IPS-15b (cell line): ENCODE measurements around the gene SURF2.

ENCODE experiments used
- H3K27me3 ChIP-seq: one replicate; pipeline ENCODE4 v1.6.1; 2013; ENCODE audit warnings: low read length; ENCODE audit not compliant: control insufficient read depth, insufficient read depth
- H3K36me3 ChIP-seq: one replicate; pipeline ENCODE4 v1.6.1; 2013; ENCODE audit warnings: low read length; ENCODE audit not compliant: control insufficient read depth, insufficient read depth
- H3K4me1 ChIP-seq: one replicate; pipeline ENCODE4 v1.6.1; 2013; ENCODE audit warnings: mild to moderate bottlenecking, low read length; ENCODE audit not compliant: control insufficient read depth, insufficient read depth
- H3K4me3 ChIP-seq: one replicate; pipeline ENCODE4 v1.5.1; 2013; ENCODE audit warnings: low read depth, low read length
- H3K9ac ChIP-seq: one replicate; pipeline ENCODE4 v1.6.1; 2013; ENCODE audit warnings: low read depth, mild to moderate bottlenecking, low read length
- H3K9me3 ChIP-seq: one replicate; pipeline ENCODE4 v1.6.1; 2013; ENCODE audit warnings: mild to moderate bottlenecking, low read length; ENCODE audit not compliant: control insufficient read depth, insufficient read depth

The SURF2 gene

DNA sequence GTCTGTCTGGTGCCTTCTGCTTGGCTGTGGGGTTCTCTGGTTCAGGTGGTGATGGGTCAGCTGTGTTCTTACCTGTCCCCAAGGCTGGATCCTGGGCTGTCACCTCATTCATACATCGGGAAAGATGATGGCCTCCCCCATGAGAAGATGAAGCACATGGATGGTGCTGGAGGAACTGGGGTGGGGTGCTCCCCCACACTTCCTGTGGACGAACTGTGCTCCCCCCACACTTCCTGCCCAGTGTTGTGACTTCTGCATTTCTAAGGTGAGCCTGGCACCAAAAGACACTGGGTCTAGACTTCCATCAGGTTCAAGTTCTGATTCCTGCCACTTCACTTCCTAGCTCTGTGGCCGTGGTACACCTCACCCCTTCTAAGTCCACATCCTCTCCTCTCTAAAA lies 16.1 kb upstream of the SURF2 start:
- H3K27me3 ChIP-seq = no peaks in the 10 kb centered on the region
- H3K4me3 ChIP-seq = no peak overlapping the region
- H3K9me3 ChIP-seq = no peaks in the 10 kb centered on the region
- no peaks in the 10 kb centered on the region for H3K4me1 ChIP-seq
- no peak overlapping the region for H3K9ac ChIP-seq
- peaks cover 51% of the 10 kb centered on the region for H3K36me3 ChIP-seq

- Histone ChIP-seq H3K36me3 (peaks cover 58% of the 10 kb centered on the region), H3K9me3 (no peaks in the 10 kb centered on the region), H3K9ac (no peak overlapping the region), H3K4me3 (no peak overlapping the region), H3K27me3 (no peaks in the 10 kb centered on the region), H3K4me1 (no peaks in the 10 kb centered on the region)
Observed at GRCh38 chr9:133340916-133341315, 15.4 kb upstream of the SURF2 start.

DNA sequence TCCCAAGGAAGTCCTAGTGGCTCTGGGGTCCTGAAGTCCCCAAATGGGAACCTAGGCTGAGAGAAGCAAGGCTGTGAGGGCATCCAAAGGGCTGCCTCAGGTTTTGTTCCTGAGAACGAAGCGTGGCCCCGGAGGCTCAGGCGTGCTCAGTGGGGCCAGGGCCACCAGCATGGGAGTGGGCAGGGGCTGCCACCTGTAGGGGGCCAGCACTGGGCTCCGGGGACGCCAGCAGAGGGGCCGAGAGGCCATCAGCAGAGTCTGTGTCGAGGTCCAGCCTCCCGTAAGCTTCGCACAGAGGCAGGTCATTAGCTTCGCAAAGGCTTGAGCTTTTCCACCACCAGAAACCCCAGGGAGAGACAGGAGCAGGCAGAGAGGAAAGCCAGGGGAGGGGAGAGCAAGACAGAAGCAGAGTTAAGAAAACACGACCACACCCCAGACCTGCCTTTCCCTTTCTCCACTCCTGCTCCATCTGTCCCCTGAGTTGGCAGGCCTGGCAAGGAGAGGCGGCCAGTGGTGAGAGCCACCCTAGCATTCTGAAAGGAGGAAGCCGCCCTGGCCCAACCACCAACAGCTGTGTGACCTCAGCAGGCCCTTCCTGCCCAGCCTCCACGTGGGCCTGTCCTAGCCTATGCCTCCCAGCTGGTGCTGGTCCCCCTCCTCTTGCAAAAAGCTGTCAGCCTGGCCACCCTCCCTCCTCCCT lies 14.8 kb upstream of the SURF2 start:
- Histone ChIP-seq H3K27me3 (no peaks in the 10 kb centered on the region), H3K36me3 (peaks cover 63% of the 10 kb centered on the region), H3K9ac (no peak overlapping the region), H3K4me1 (no peaks in the 10 kb centered on the region), H3K4me3 (no peak overlapping the region), H3K9me3 (no peaks in the 10 kb centered on the region)

- H3K36me3 ChIP-seq = peaks cover 63% of the 10 kb centered on the region
- no peak overlapping the region for H3K9ac ChIP-seq
- no peaks in the 10 kb centered on the region for H3K4me1 ChIP-seq
- H3K9me3 ChIP-seq = no peaks in the 10 kb centered on the region
- no peaks in the 10 kb centered on the region for H3K27me3 ChIP-seq
- H3K4me3 ChIP-seq = no peak overlapping the region
Observed at GRCh38 chr9:133342069-133342406, 14.3 kb upstream of the SURF2 start.

DNA sequence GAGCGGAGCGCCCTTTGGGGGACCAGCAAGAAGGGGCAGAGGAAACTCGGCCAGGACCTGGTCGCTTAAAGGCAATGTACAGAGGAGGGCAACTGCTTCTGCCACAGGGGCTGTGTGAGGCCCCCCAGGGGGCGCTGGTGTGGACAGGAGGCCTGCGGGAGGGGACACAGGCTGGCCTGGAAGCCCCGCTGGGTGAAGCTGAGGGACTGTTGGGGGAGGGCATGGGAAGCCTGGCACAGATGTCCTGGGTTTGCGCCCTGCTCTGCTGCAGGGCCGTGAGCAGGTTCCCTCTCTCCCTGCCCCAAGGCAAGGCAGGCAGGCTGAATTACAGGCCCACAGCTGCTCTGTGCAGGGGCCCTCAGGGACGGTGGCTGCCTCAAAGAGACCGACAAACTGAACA lies 13.8 kb upstream of the SURF2 start:
- H3K36me3 ChIP-seq = peaks cover 63% of the 10 kb centered on the region
- no peaks in the 10 kb centered on the region for H3K9me3 ChIP-seq
- no peak overlapping the region for H3K4me3 ChIP-seq
- no peaks in the 10 kb centered on the region for H3K27me3 ChIP-seq
- no peaks in the 10 kb centered on the region for H3K4me1 ChIP-seq
- H3K9ac ChIP-seq = no peak overlapping the region

DNA sequence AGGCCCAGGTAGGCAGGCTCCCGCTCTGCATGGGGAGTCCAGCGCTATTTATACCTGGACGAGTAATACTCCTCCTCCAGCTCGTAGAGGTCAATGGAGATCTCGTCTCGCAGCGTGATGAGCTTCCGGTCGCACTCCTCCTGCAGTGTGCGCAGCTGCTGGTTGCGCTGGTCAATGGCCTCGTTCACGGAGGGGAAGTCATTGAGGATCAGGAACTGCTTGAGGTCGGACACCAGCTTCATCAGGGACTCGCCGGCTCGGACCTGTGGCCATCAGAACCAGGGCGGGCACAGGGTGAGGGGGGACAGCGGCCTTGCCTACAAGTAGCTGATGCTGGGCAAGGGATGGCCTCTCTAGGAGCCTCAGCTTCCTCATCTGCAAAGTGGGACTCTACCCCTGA lies 12.3 kb upstream of the SURF2 start:
- H3K9me3 ChIP-seq = no peaks in the 10 kb centered on the region
- peaks cover 70% of the 10 kb centered on the region for H3K36me3 ChIP-seq
- H3K9ac ChIP-seq = no peak overlapping the region
- H3K27me3 ChIP-seq = no peaks in the 10 kb centered on the region
- no peaks in the 10 kb centered on the region for H3K4me1 ChIP-seq
- no peak overlapping the region for H3K4me3 ChIP-seq

DNA sequence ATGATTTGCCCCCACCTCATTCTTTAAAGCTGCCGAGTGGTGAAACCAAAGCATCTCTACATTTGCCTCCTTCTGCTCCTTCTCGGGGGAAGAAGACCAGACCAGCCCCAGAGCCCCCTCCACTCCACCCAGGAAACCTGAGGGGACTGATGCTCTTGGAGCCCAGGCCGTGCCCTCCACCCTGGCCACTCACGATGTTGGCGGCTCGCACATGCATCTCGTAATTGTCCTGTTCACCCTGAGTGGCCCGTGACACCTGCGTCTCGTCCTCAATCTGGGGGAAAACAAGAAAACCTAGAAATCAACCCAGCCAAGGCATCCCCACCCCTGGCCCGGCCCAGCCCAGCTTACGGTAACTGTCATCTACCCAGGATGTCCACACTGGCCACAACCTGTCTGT lies 11.4 kb upstream of the SURF2 start:
- H3K9me3 ChIP-seq = no peaks in the 10 kb centered on the region
- H3K4me1 ChIP-seq = no peaks in the 10 kb centered on the region
- no peaks in the 10 kb centered on the region for H3K27me3 ChIP-seq
- H3K4me3 ChIP-seq = no peak overlapping the region
- peaks cover 74% of the 10 kb centered on the region for H3K36me3 ChIP-seq
- H3K9ac ChIP-seq = no peak overlapping the region

DNA sequence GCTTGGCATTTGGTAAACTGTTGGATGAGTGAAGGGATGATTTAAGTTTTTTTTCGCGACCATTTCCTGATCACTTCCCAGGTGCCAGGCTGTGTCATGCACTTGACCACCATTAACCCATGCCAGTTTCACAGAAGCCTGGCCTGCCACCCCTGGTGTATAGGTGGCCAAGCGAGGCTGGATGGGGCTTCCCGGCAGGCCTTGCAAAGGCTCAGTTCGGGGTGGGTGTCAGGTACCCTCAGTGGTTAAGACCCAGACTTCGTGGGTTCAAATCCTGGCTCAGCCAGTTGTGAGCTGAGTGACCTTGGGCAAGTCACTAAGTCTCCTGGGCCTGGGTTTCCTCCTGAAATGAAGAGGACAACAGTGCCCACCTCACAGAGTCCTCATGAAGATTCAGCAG lies 10.8 kb upstream of the SURF2 start:
- Histone ChIP-seq H3K36me3 (peaks cover 74% of the 10 kb centered on the region), H3K9ac (no peak overlapping the region), H3K4me3 (no peak overlapping the region), H3K9me3 (no peaks in the 10 kb centered on the region), H3K4me1 (no peaks in the 10 kb centered on the region), H3K27me3 (no peaks in the 10 kb centered on the region)

DNA sequence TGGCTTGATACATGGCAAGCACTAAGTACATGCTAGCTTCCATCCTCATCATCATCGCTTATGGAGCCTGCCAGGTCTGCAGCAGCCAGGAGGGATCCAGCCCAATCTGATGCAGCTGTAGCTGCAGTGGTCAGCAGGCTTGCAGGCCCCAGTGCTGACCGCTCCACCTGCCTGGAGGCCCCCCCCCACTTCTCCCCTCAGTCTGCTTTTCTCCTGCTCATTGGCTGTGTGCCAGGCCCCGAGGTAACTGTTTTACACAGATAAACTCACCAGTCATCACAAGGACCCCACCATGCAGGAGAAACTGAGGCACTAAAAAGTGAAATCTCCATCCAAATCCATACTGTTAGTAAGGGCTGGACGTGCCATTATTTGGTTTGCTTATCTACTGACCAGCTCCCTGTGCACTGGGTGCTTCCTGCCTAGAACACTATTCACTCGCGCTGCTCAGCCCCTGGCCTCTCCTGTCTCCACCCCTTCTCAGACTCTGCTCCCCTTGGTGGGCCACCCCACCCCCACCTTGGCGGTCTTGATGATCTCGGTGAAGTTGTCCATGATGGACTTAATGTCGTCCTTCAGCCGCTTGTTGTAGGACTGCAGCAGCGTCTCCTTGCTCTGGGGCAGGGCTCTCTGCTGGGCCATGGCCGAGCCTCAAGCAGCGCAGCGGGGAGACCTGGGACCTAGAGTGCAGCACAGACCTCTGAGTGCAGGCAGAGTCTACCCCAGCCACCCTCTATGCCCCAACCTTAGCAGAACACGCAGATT lies 10.1 kb upstream of the SURF2 start:
- H3K9ac ChIP-seq = peak overlapping the region; percentile 66
- no peaks in the 10 kb centered on the region for H3K9me3 ChIP-seq
- H3K4me3 ChIP-seq = peak overlapping the region; percentile 99
- no peaks in the 10 kb centered on the region for H3K27me3 ChIP-seq
- H3K4me1 ChIP-seq = no peaks in the 10 kb centered on the region
- H3K36me3 ChIP-seq = peaks cover 74% of the 10 kb centered on the region

- Histone ChIP-seq H3K36me3 (peaks cover 79% of the 10 kb centered on the region), H3K4me1 (no peaks in the 10 kb centered on the region), H3K9ac (peak overlapping the region; percentile 88), H3K27me3 (no peaks in the 10 kb centered on the region), H3K9me3 (no peaks in the 10 kb centered on the region), H3K4me3 (peak overlapping the region; percentile 99)
Observed at GRCh38 chr9:133347515-133347984, 8.8 kb upstream of the SURF2 start.

DNA sequence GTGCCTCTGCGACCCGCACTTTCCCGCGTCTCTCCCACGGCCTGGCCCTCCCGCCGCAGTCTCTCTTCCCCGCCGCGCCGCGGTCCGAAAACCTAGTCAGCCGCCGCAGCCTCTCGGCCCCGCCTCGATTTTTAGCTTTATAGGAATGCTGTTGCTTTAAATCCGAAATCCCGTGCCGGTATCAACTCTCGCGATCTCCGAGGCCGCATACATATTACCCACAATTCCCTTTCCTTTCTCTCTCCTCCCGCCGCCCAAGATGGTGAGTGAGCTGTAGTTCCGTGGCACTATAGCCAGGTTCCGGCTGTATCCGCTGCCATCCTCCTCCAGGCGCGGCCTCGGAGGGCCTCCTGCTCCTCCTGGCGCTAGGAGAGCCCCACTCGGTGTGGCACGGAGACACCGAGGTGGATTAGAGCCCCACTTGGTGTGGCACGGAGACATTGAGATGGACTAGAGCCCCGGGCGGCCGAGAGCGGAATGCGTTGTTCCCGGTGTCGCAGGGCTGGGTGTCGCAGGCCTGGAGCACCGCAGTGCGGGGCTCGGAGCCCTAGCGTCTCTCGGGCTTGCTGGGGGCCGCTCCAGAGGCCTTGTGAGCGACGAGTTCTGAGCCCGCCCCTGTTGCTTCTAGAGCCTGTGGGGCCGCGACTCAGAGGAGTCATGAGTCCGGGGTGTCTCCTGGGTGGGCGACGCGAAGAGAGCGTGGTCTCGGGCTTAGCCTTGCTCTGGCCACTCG lies 8.2 kb upstream of the SURF2 start, which contains the start of the genes MED22 and RPL7A:
TSS of gene MED22 (minus strand) at position 147 of the 733 bp plus-strand sequence. CDS start 1,469 bp downstream, outside the sequence.
TSS of gene RPL7A (plus strand) at position 234 of the 733 bp plus-strand sequence. CDS start at position 260, 26 bp downstream.
- Histone ChIP-seq H3K4me3 (peak within 1 kb of the TSS; percentile 99), H3K36me3 (peaks cover 74% of the 10 kb centered on the region), H3K9ac (peak within 1 kb of the TSS; percentile 100)

More for the DNA sequence above, 8.2 kb upstream of the SURF2 start, which contains the start of the genes MED22 and RPL7A:
- no peaks in the 10 kb centered on the region for H3K4me1 ChIP-seq
- H3K9me3 ChIP-seq = no peaks in the 10 kb centered on the region
- H3K27me3 ChIP-seq = no peaks in the 10 kb centered on the region
